ENCODE measurements around the gene ATP8A2. TPM values are rescaled to one million over a fixed set of nuclear protein-coding genes. Genes with fewer than 3 reads are reported as not detected.

Gene ATP8A2
- total RNA-seq, 1 donor from 2014 or later, result 2.1 TPM

DNA sequence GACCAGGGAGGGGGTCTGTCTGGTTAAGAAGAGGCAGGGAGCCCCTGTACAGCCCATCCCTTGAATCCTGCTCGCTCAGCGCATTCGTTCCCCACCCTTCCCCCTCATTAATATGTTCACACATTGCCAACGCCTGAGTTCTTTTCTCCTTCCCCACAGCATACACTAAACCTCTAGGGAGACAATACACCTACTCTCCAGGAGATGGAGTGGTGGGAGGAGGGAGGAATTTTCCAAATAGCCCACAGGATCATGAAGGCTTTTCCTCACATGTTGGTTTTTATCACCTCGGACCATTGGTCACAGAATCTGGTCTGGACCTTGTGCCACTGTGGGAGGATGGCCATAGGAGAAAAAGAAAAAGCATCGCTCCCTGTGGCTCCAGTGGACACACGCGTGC lies 385.1 kb downstream of the ATP8A2 start:
- peaks cover 7 to 15% (median 9%) of the 10 kb centered on the region in 3 donors for H3K4me1 ChIP-seq (ENCODE audit: control insufficient read depth in 3 of 3, insufficient read depth in 3 of 3, low read length in 3 of 3)
- no peaks in the 10 kb centered on the region for H3K27me3 ChIP-seq (ENCODE audit: control insufficient read depth in 3 of 3, insufficient read depth in 3 of 3, low read length in 3 of 3)
- H3K27ac ChIP-seq (ENCODE audit: low read depth, low read length), result no peak overlapping the region
- H3K9ac ChIP-seq (ENCODE audit: low read depth in 1 of 3, low read length in 3 of 3), result no peak overlapping the region
- H3K36me3 ChIP-seq (ENCODE audit: control insufficient read depth in 3 of 3, insufficient read depth in 3 of 3, low read length in 3 of 3), result no peaks in the 10 kb centered on the region
- H3K9me3 ChIP-seq (ENCODE audit: control insufficient read depth in 3 of 3, low read length in 3 of 3), result no peaks in the 10 kb centered on the region
- no peak overlapping the region for H3K4me3 ChIP-seq (ENCODE audit: low read length in 3 of 3)

DNA sequence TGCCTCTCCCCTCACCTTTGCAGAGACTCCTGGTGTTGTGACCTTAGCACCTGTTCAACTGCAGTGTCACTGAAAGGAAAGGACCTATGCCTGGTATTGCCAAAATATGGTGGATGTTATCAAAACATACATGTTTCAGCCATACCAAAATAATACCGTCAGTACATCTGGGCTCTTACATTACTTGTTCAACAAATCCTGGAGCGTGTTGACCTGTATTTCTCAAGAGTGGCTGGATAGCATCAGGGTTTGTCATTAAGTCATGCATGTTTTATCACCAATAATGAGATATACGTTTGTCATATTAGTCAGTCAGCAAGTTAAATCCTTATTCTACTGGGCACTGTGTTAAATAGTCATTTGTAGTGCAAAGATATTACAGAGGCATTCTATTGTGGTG lies 389.3 kb downstream of the ATP8A2 start:
- H3K27me3 ChIP-seq (ENCODE audit: control insufficient read depth in 3 of 3, insufficient read depth in 3 of 3, low read length in 3 of 3), result no peaks in the 10 kb centered on the region

GRCh38 chr13:25762281-25762680 lies 390.5 kb downstream of the ATP8A2 start:
- no peak overlapping the region for H3K9ac ChIP-seq (ENCODE audit: low read depth in 1 of 3, low read length in 3 of 3)
- H3K36me3 ChIP-seq (ENCODE audit: control insufficient read depth in 3 of 3, insufficient read depth in 3 of 3, low read length in 3 of 3), result no peaks in the 10 kb centered on the region
- no peak overlapping the region for H3K4me3 ChIP-seq (ENCODE audit: low read length in 3 of 3)
- H3K4me1 ChIP-seq (ENCODE audit: control insufficient read depth in 3 of 3, insufficient read depth in 3 of 3, low read length in 3 of 3), result peaks cover 0 to 1% (median 0%) of the 10 kb centered on the region in 3 donors
- H3K27ac ChIP-seq (ENCODE audit: low read depth, low read length), result no peak overlapping the region
- no peaks in the 10 kb centered on the region for H3K9me3 ChIP-seq (ENCODE audit: control insufficient read depth in 3 of 3, low read length in 3 of 3)
- no peaks in the 10 kb centered on the region for H3K27me3 ChIP-seq (ENCODE audit: control insufficient read depth in 3 of 3, insufficient read depth in 3 of 3, low read length in 3 of 3)

More for the DNA sequence above, 389.3 kb downstream of the ATP8A2 start:
- no peak overlapping the region for H3K9ac ChIP-seq (ENCODE audit: low read depth in 1 of 3, low read length in 3 of 3)
- peaks cover 0 to 4% (median 0%) of the 10 kb centered on the region in 3 donors for H3K4me1 ChIP-seq (ENCODE audit: control insufficient read depth in 3 of 3, insufficient read depth in 3 of 3, low read length in 3 of 3)
- no peak overlapping the region for H3K27ac ChIP-seq (ENCODE audit: low read depth, low read length)
- H3K4me3 ChIP-seq (ENCODE audit: low read length in 3 of 3), result no peak overlapping the region
- H3K36me3 ChIP-seq (ENCODE audit: control insufficient read depth in 3 of 3, insufficient read depth in 3 of 3, low read length in 3 of 3), result no peaks in the 10 kb centered on the region
- H3K9me3 ChIP-seq (ENCODE audit: control insufficient read depth in 3 of 3, low read length in 3 of 3), result no peaks in the 10 kb centered on the region

DNA sequence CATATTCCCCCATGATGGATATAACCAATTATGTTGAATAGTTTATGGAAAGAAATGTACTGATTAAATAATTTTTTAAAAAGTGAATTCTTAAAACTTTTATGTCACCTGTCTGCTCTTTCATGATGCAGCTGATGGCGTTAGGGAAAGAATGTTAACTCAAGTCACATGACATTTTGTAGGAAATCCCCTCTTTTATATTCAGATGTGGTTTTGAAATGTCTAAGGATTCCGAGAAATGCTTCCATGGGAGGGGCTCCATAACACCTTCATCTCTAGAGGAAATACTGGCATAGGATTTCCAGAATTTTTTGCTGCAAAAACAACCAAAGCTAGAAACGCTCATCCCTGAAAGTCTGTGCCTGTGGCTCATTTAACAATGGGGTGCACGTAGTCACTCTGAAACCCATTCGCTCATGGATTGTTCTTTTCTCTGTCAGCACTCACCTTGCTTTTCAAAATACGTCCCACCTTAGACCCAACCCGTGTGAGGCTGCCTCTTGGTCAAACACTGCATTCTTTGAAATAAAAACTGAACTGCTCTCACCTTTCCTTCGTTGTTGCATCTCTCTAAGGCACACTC lies 391.1 kb downstream of the ATP8A2 start:
- Histone ChIP-seq H3K27ac (ENCODE audit: low read depth, low read length) (no peak overlapping the region), H3K36me3 (ENCODE audit: control insufficient read depth in 3 of 3, insufficient read depth in 3 of 3, low read length in 3 of 3) (no peaks in the 10 kb centered on the region), H3K9ac (ENCODE audit: low read depth in 1 of 3, low read length in 3 of 3) (no peak overlapping the region), H3K27me3 (ENCODE audit: control insufficient read depth in 3 of 3, insufficient read depth in 3 of 3, low read length in 3 of 3) (no peaks in the 10 kb centered on the region), H3K4me3 (ENCODE audit: low read length in 3 of 3) (no peak overlapping the region), H3K4me1 (ENCODE audit: control insufficient read depth in 3 of 3, insufficient read depth in 3 of 3, low read length in 3 of 3) (no peaks in the 10 kb centered on the region), H3K9me3 (ENCODE audit: control insufficient read depth in 3 of 3, low read length in 3 of 3) (no peaks in the 10 kb centered on the region)

GRCh38 chr13:25764378-25764777 lies 392.6 kb downstream of the ATP8A2 start:
- Histone ChIP-seq H3K4me3 (ENCODE audit: low read length in 3 of 3) (no peak overlapping the region), H3K9ac (ENCODE audit: low read depth in 1 of 3, low read length in 3 of 3) (no peak overlapping the region), H3K36me3 (ENCODE audit: control insufficient read depth in 3 of 3, insufficient read depth in 3 of 3, low read length in 3 of 3) (no peaks in the 10 kb centered on the region), H3K27me3 (ENCODE audit: control insufficient read depth in 3 of 3, insufficient read depth in 3 of 3, low read length in 3 of 3) (no peaks in the 10 kb centered on the region), H3K27ac (ENCODE audit: low read depth, low read length) (no peak overlapping the region), H3K4me1 (ENCODE audit: control insufficient read depth in 3 of 3, insufficient read depth in 3 of 3, low read length in 3 of 3) (no peaks in the 10 kb centered on the region), H3K9me3 (ENCODE audit: control insufficient read depth in 3 of 3, low read length in 3 of 3) (no peaks in the 10 kb centered on the region)

DNA sequence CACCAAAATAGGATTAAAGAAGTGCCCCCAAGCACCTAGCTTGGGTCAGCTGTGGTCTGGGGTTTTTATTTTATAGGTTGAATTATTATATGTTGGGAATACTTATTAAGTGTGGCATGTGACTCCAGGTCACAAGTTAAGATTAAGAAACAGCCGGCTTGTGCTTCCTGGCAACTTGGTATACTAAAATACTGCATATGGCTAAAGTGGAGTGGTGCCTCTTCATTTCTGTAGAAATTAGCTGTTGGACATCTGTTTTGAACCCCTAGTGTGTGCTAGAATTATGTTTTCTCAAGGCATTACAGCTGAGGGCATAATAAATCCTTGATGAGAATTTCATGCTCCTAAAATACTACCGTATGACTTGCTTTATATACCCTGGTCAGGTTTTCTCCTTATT lies 393.5 kb downstream of the ATP8A2 start:
- Histone ChIP-seq H3K27ac (ENCODE audit: low read depth, low read length) (no peak overlapping the region), H3K4me3 (ENCODE audit: low read length in 3 of 3) (no peak overlapping the region), H3K4me1 (ENCODE audit: control insufficient read depth in 3 of 3, insufficient read depth in 3 of 3, low read length in 3 of 3) (no peaks in the 10 kb centered on the region), H3K9ac (ENCODE audit: low read depth in 1 of 3, low read length in 3 of 3) (no peak overlapping the region), H3K9me3 (ENCODE audit: control insufficient read depth in 3 of 3, low read length in 3 of 3) (no peaks in the 10 kb centered on the region), H3K27me3 (ENCODE audit: control insufficient read depth in 3 of 3, insufficient read depth in 3 of 3, low read length in 3 of 3) (no peaks in the 10 kb centered on the region), H3K36me3 (ENCODE audit: control insufficient read depth in 3 of 3, insufficient read depth in 3 of 3, low read length in 3 of 3) (no peaks in the 10 kb centered on the region)

DNA sequence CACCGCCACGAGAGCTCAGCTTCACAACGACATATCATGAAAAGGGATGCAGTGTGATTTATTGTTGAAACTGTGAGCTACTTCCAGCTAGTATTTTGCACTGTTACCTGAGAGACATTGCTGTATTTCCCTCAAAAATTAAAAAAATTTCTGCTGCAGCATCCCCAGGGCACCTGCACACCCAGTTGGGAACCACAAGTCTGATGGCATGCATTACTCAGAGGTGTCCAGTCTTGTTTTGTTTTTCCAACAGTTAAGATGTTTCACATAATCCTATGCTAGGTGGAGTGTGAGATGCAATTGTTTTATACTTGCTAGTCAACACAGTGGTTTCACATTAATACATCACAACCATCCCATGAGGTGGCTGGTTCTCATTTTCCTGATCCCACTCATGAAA lies 394.8 kb downstream of the ATP8A2 start:
- Histone ChIP-seq H3K27ac (ENCODE audit: low read depth, low read length) (no peak overlapping the region), H3K9me3 (ENCODE audit: control insufficient read depth in 3 of 3, low read length in 3 of 3) (no peaks in the 10 kb centered on the region), H3K36me3 (ENCODE audit: control insufficient read depth in 3 of 3, insufficient read depth in 3 of 3, low read length in 3 of 3) (no peaks in the 10 kb centered on the region), H3K9ac (ENCODE audit: low read depth in 1 of 3, low read length in 3 of 3) (no peak overlapping the region), H3K4me1 (ENCODE audit: control insufficient read depth in 3 of 3, insufficient read depth in 3 of 3, low read length in 3 of 3) (no peaks in the 10 kb centered on the region), H3K27me3 (ENCODE audit: control insufficient read depth in 3 of 3, insufficient read depth in 3 of 3, low read length in 3 of 3) (no peaks in the 10 kb centered on the region), H3K4me3 (ENCODE audit: low read length in 3 of 3) (no peak overlapping the region)

GRCh38 chr13:25766991-25767390 lies 395.2 kb downstream of the ATP8A2 start:
- Histone ChIP-seq H3K27ac (ENCODE audit: low read depth, low read length) (no peak overlapping the region), H3K9ac (ENCODE audit: low read depth in 1 of 3, low read length in 3 of 3) (no peak overlapping the region), H3K36me3 (ENCODE audit: control insufficient read depth in 3 of 3, insufficient read depth in 3 of 3, low read length in 3 of 3) (no peaks in the 10 kb centered on the region), H3K27me3 (ENCODE audit: control insufficient read depth in 3 of 3, insufficient read depth in 3 of 3, low read length in 3 of 3) (no peaks in the 10 kb centered on the region), H3K4me1 (ENCODE audit: control insufficient read depth in 3 of 3, insufficient read depth in 3 of 3, low read length in 3 of 3) (no peaks in the 10 kb centered on the region), H3K4me3 (ENCODE audit: low read length in 3 of 3) (no peak overlapping the region), H3K9me3 (ENCODE audit: control insufficient read depth in 3 of 3, low read length in 3 of 3) (no peaks in the 10 kb centered on the region)

DNA sequence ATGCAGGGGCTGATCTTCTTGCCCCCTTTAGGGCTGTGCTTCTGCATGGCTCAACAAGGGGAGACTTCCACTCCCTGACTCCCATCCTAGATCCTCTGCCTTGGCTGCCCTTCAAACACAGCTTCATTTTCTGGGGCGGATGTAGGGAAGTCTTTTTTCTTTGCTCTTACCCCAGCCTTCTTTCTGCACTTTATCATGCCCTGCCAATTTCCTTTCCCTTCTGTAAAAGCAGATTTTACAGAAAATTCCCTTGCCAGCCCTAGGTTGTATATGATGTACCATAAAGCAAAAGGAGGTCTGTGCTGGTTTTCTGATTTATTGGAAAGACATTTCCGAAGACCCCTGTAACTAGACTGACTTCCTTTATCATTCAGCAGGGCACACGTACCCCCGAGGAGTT lies 396.6 kb downstream of the ATP8A2 start:
- Histone ChIP-seq H3K9me3 (ENCODE audit: control insufficient read depth in 3 of 3, low read length in 3 of 3) (no peaks in the 10 kb centered on the region), H3K4me1 (ENCODE audit: control insufficient read depth in 3 of 3, insufficient read depth in 3 of 3, low read length in 3 of 3) (no peaks in the 10 kb centered on the region), H3K27me3 (ENCODE audit: control insufficient read depth in 3 of 3, insufficient read depth in 3 of 3, low read length in 3 of 3) (no peaks in the 10 kb centered on the region)

GRCh38 chr13:25768838-25769237 lies 397.1 kb downstream of the ATP8A2 start:
- H3K4me1 ChIP-seq (ENCODE audit: control insufficient read depth in 3 of 3, insufficient read depth in 3 of 3, low read length in 3 of 3), result no peaks in the 10 kb centered on the region
- H3K9me3 ChIP-seq (ENCODE audit: control insufficient read depth in 3 of 3, low read length in 3 of 3), result no peaks in the 10 kb centered on the region
- no peak overlapping the region for H3K4me3 ChIP-seq (ENCODE audit: low read length in 3 of 3)
- H3K27me3 ChIP-seq (ENCODE audit: control insufficient read depth in 3 of 3, insufficient read depth in 3 of 3, low read length in 3 of 3), result no peaks in the 10 kb centered on the region
- no peak overlapping the region for H3K27ac ChIP-seq (ENCODE audit: low read depth, low read length)
- H3K9ac ChIP-seq (ENCODE audit: low read depth in 1 of 3, low read length in 3 of 3), result no peak overlapping the region
- no peaks in the 10 kb centered on the region for H3K36me3 ChIP-seq (ENCODE audit: control insufficient read depth in 3 of 3, insufficient read depth in 3 of 3, low read length in 3 of 3)

More for the DNA sequence above, 396.6 kb downstream of the ATP8A2 start:
- H3K36me3 ChIP-seq (ENCODE audit: control insufficient read depth in 3 of 3, insufficient read depth in 3 of 3, low read length in 3 of 3), result no peaks in the 10 kb centered on the region
- no peak overlapping the region for H3K9ac ChIP-seq (ENCODE audit: low read depth in 1 of 3, low read length in 3 of 3)
- H3K27ac ChIP-seq (ENCODE audit: low read depth, low read length), result no peak overlapping the region
- no peak overlapping the region for H3K4me3 ChIP-seq (ENCODE audit: low read length in 3 of 3)
